A549 (cell line): ENCODE data around the gene UTY.

Experiments
- GATA3 ChIP-seq: IDR thresholded peaks from 2 replicates; pipeline ENCODE4 v1.6.1; 2012; ENCODE audit warnings: borderline replicate concordance
- JUN ChIP-seq, 2 experiments: fragments of >200 bp; sonication (Bioruptor Twin); formaldehyde crosslinking; IDR thresholded peaks; 2 replicates in 1 of 2; 3 replicates in 1 of 2; pipeline ENCODE4 v1.6.1; 2016 to 2017
- MAZ ChIP-seq: fragments of 150-350 bp; IDR thresholded peaks from 2 replicates; pipeline ENCODE4 v1.6.1; 2014; ENCODE audit warnings: antibody characterized with exemption, low read depth, low read length, borderline replicate concordance
- MYC ChIP-seq: IDR thresholded peaks from 2 replicates; pipeline ENCODE4 v1.6.1; 2012; ENCODE audit warnings: mild to moderate bottlenecking, inconsistent platforms, low read length, improper control_type of control experiment, borderline replicate concordance
- RCOR1 ChIP-seq: fragments of 150-350 bp; IDR thresholded peaks from 2 replicates; pipeline ENCODE4 v1.6.1; 2014; ENCODE audit warnings: antibody characterized with exemption, low read length, low read depth
- RNF2 ChIP-seq: fragments of 200-600 bp; sonication (generic); IDR thresholded peaks from 2 replicates; pipeline ENCODE4 v1.6.1; 2016; ENCODE audit warnings: low read depth, mild to moderate bottlenecking, antibody characterized with exemption, moderate library complexity, borderline replicate concordance
- TF ChIP-seq, protein P1 (sequence below): fragments of 450-650 bp; IDR thresholded peaks from 2 replicates; pipeline ENCODE4 v1.6.1; 2014; ENCODE audit warnings: antibody characterized with exemption
- TF ChIP-seq, protein P2 (sequence below): fragments of >200 bp; sonication (Bioruptor Twin); formaldehyde crosslinking; IDR thresholded peaks from 3 replicates; pipeline ENCODE4 v1.5.1; 2016

DNA sequence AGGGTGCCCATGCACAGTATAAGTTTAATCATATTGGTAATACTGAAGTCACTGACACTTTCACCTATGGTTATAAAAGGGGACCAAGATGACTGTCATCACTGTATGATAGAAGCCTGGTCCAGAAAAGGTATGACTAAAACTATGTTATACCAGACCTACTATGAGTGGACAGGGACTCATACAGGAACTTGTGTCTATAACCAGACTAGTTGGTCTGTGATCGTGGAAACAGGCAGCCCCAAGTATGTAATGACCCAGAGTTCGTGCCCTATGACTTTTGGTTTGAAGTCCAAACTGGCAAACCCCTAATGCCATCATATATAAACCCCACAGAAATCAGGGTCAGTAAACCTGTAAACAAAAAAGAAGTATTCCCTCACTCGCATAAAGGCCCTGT lies 134.3 kb downstream of the UTY start:
- TF ChIP-seq, protein P1, sequence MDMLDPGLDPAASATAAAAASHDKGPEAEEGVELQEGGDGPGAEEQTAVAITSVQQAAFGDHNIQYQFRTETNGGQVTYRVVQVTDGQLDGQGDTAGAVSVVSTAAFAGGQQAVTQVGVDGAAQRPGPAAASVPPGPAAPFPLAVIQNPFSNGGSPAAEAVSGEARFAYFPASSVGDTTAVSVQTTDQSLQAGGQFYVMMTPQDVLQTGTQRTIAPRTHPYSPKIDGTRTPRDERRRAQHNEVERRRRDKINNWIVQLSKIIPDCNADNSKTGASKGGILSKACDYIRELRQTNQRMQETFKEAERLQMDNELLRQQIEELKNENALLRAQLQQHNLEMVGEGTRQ = no peak
- TF ChIP-seq, protein P2, sequence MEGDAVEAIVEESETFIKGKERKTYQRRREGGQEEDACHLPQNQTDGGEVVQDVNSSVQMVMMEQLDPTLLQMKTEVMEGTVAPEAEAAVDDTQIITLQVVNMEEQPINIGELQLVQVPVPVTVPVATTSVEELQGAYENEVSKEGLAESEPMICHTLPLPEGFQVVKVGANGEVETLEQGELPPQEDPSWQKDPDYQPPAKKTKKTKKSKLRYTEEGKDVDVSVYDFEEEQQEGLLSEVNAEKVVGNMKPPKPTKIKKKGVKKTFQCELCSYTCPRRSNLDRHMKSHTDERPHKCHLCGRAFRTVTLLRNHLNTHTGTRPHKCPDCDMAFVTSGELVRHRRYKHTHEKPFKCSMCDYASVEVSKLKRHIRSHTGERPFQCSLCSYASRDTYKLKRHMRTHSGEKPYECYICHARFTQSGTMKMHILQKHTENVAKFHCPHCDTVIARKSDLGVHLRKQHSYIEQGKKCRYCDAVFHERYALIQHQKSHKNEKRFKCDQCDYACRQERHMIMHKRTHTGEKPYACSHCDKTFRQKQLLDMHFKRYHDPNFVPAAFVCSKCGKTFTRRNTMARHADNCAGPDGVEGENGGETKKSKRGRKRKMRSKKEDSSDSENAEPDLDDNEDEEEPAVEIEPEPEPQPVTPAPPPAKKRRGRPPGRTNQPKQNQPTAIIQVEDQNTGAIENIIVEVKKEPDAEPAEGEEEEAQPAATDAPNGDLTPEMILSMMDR = no peak
- TF ChIP-seq GATA3 = no peak
- TF ChIP-seq RNF2 = no peak
- TF ChIP-seq RCOR1 = no peak
- TF ChIP-seq MAZ = no peak
- no peak for TF ChIP-seq JUN (IDR thresholded peaks at IDR 0.05)
- no peak for TF ChIP-seq MYC
